ENCODE results near the gene AIMP2. TPM values are rescaled to one million over a fixed set of nuclear protein-coding genes. Genes with fewer than 3 reads are reported as not detected.
"Not testable (repeated sequence)": the region's sequence is repeated elsewhere in the genome, so short reads cannot be mapped to it uniquely, and the experiment has no call there.

The AIMP2 gene
- total RNA-seq, 4 donors from 2014 or later: 13.2 to 103 (median 59.0) TPM

DNA sequence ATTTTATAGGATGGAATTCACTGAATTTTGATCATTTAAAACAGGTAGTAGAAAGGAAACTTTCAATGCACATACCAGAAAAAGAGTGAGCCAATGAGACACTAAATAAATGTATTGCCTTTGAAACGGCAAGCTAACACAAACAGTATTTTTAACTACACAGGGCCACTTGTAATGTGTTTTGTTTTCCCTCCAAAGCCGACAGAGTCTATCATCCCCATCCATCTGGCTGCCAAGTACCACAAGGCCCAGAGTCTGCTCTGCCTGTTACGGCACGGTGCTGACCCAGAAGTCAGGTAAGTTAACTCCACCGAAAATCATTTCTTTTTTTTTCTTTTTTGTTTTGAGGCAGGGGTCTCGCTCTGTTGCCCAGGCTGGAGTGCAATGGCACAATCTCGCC is 23.6 kb downstream of the AIMP2 start:
- H3K27ac ChIP-seq: no peak overlapping the region
- H3K36me3 ChIP-seq: peaks cover 0 to 94% (median 4%) of the 10 kb centered on the region in 3 donors
- H3K4me3 ChIP-seq: no peak overlapping the region
- DNase-seq: no peak
- H3K27me3 ChIP-seq: no peaks in the 10 kb centered on the region
- TF ChIP-seq POLR2A (IDR thresholded peaks at IDR 0.05): no peak
- TF ChIP-seq, protein P1, sequence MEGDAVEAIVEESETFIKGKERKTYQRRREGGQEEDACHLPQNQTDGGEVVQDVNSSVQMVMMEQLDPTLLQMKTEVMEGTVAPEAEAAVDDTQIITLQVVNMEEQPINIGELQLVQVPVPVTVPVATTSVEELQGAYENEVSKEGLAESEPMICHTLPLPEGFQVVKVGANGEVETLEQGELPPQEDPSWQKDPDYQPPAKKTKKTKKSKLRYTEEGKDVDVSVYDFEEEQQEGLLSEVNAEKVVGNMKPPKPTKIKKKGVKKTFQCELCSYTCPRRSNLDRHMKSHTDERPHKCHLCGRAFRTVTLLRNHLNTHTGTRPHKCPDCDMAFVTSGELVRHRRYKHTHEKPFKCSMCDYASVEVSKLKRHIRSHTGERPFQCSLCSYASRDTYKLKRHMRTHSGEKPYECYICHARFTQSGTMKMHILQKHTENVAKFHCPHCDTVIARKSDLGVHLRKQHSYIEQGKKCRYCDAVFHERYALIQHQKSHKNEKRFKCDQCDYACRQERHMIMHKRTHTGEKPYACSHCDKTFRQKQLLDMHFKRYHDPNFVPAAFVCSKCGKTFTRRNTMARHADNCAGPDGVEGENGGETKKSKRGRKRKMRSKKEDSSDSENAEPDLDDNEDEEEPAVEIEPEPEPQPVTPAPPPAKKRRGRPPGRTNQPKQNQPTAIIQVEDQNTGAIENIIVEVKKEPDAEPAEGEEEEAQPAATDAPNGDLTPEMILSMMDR (IDR thresholded peaks at IDR 0.05): no peak
- H3K9me3 ChIP-seq: no peaks in the 10 kb centered on the region
- H3K4me1 ChIP-seq: no peaks in the 10 kb centered on the region

DNA sequence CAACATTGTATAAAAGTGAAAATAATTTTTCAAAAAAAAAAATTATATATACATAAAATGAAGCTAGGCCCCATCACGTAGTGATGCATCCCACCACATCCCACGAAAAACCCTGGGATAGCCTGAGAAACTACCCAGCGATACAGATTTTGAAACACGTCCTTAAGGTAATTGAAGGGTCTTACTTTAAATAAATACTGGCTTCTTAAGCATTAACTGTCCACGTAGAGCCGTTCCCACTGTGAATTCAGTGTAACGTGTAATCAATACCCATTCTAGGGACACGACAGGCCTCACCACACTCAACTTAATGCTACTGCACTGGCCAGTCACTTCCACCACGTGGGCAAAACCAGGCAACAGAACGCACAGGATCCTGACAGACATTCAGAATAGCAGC is 26.1 kb downstream of the AIMP2 start:
- TF ChIP-seq POLR2A (IDR thresholded peaks at IDR 0.05): no peak
- TF ChIP-seq, protein P1 (IDR thresholded peaks at IDR 0.05): no peak
- Histone ChIP-seq H3K9me3 (no peaks in the 10 kb centered on the region), H3K36me3 (peaks cover 3 to 93% (median 4%) of the 10 kb centered on the region in 3 donors), H3K4me3 (no peak overlapping the region), H3K27ac (no peak overlapping the region), H3K4me1 (no peaks in the 10 kb centered on the region), H3K27me3 (no peaks in the 10 kb centered on the region)
- no peak for DNase-seq

DNA sequence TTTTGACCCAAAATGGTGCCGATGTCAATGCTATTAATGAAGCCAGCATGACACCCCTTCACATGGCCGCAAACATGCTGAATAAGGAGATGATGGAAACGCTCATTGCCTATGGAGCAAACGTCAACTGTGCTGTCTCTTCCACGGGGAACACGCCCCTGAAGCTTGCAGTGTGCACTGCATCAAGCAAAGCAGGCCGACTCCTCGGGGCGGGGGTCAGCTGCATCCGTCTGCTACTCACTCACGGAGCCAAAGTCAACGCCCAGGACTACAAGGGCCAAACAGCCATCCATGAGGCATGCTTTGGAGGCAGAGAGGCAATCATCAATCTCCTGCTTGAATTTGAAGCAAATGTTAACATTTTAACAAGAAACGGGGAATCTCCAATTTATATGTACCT is 26.6 kb downstream of the AIMP2 start:
- Histone ChIP-seq H3K4me1 (no peaks in the 10 kb centered on the region), H3K9me3 (no peaks in the 10 kb centered on the region), H3K4me3 (no peak overlapping the region), H3K27me3 (no peaks in the 10 kb centered on the region), H3K36me3 (peaks cover 3 to 93% (median 4%) of the 10 kb centered on the region in 3 donors), H3K27ac (no peak overlapping the region)
- TF ChIP-seq, protein P1 (IDR thresholded peaks at IDR 0.05): no peak
- TF ChIP-seq POLR2A (IDR thresholded peaks at IDR 0.05): no peak
- DNase-seq: no peak

DNA sequence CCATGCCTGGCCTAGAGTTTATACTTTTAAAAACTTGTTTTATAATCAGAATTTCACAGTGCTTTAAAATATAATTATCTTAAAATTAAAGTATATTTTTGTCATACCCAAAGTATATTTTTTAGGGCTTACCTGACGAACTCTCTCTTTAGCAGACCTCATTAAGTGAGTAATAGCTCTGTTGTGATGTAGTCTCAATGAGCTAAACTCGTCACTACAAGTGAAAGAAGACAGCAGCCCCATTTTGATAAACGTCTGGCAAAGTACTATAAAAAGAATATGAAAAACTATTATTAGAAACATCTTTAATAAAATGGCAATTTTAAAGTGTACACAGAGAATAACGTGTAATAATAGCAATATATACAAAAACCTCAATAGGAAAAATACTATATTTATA is 40.7 kb downstream of the AIMP2 start:
- Histone ChIP-seq H3K4me3 (no peak overlapping the region), H3K36me3 (peaks cover 0 to 75% (median 0%) of the 10 kb centered on the region in 3 donors), H3K9me3 (no peaks in the 10 kb centered on the region), H3K4me1 (no peaks in the 10 kb centered on the region), H3K27me3 (no peaks in the 10 kb centered on the region), H3K27ac (no peak overlapping the region)
- TF ChIP-seq, protein P1 (IDR thresholded peaks at IDR 0.05): no peak
- no peak for DNase-seq

DNA sequence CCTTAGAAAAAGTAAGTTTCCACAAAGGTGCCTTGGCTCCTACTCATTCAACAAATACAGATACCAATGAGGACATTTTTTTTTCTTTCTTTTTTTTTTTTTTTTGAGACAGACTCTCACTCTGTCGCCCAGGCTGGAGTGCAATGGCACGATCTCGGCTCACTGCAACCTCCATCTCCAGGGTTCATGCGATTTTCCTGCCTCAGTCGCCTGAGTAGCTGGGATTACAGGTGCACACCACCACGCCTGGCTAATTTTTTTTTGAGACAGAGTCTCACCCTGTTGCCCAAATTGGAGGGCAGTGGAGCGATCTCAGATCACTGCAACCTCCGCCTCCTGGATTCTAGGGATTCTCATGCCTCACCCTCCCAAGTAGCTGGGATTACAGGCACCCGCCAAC is 42.1 kb downstream of the AIMP2 start:
- not testable (repeated sequence) for DNase-seq, H3K4me1 ChIP-seq, H3K4me3 ChIP-seq, H3K27me3 ChIP-seq, H3K9me3 ChIP-seq, H3K27ac ChIP-seq
- H3K36me3 ChIP-seq: peaks cover 0 to 65% (median 0%) of the 10 kb centered on the region in 3 donors

DNA sequence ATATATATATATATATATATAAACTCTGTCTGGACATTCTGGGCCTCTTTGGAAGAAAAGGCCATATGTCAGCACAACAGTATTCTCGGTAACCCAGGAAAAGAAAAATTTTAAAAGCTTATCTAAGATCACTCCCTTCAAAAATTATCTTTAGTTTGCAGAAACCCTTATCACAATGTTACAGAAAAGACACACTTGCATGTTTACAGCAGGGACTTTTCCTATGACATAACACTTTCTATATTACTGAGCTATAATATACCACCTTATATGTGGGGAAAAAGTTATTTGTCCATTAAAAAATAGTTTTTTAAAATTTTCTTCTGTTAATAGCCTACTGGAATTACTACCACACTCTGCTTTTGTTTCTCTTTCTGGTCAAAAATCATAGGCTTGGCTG is 47.5 kb downstream of the AIMP2 start:
- H3K36me3 ChIP-seq: peaks cover 0 to 28% (median 0%) of the 10 kb centered on the region in 3 donors
- no peaks in the 10 kb centered on the region for H3K27me3 ChIP-seq
- no peak for DNase-seq
- no peaks in the 10 kb centered on the region for H3K9me3 ChIP-seq
- no peak overlapping the region for H3K4me3 ChIP-seq
- H3K4me1 ChIP-seq: peaks cover 0 to 22% (median 9%) of the 10 kb centered on the region in 4 donors
- no peak overlapping the region for H3K27ac ChIP-seq
- TF ChIP-seq, protein P1 (IDR thresholded peaks at IDR 0.05): no peak
- no peak for TF ChIP-seq POLR2A (IDR thresholded peaks at IDR 0.05)

Data from Peyer's patch (tissue), 4 donors.